HEK293 (cell line): ENCODE data around the gene DBH.

ENCODE experiments used
- EGR2 ChIP-seq: fragments of 450-650 bp; formaldehyde crosslinking; IDR thresholded peaks from 2 replicates; pipeline ENCODE4 v1.5.1; 2016; ENCODE audit warnings: low read depth, missing biosample characterization, missing genetic modification characterization
- HOXA7 ChIP-seq: sonication (generic); formaldehyde crosslinking; IDR thresholded peaks from 2 replicates; pipeline ENCODE4 v1.8.1; 2022; ENCODE audit warnings: missing genetic modification reagents, borderline replicate concordance
- KLF7 ChIP-seq: fragments of 450-650 bp; formaldehyde crosslinking; IDR thresholded peaks from 2 replicates; pipeline ENCODE4 v1.5.1; 2016; ENCODE audit warnings: missing biosample characterization, missing genetic modification characterization, borderline replicate concordance
- KLF9 ChIP-seq: fragments of 450-650 bp; formaldehyde crosslinking; IDR thresholded peaks from 2 replicates; pipeline ENCODE4 v1.5.1; 2016; ENCODE audit warnings: missing biosample characterization, missing genetic modification characterization, low read depth
- PBX3 ChIP-seq: sonication (generic); formaldehyde crosslinking; IDR thresholded peaks from 2 replicates; pipeline ENCODE4 v1.8.1; 2022; ENCODE audit warnings: mild to moderate bottlenecking, moderate library complexity, missing genetic modification reagents
- PRDM2 ChIP-seq: fragments of 450-650 bp; formaldehyde crosslinking; IDR thresholded peaks from 2 replicates; pipeline ENCODE4 v1.5.1; 2016; ENCODE audit warnings: missing biosample characterization, missing genetic modification characterization, borderline replicate concordance
- SP2 ChIP-seq: fragments of 450-650 bp; formaldehyde crosslinking; IDR thresholded peaks from 2 replicates; pipeline ENCODE4 v1.5.1; 2016; ENCODE audit warnings: missing biosample characterization, missing genetic modification characterization
- ZBTB44 ChIP-seq: fragments of 450-650 bp; IDR thresholded peaks from 2 replicates; pipeline ENCODE4 v1.5.1; 2018; ENCODE audit warnings: missing biosample characterization, mild to moderate bottlenecking, missing genetic modification characterization
- ZBTB8A ChIP-seq: fragments of 450-650 bp; formaldehyde crosslinking; IDR thresholded peaks from 2 replicates; pipeline ENCODE4 v1.5.1; 2016; ENCODE audit warnings: missing biosample characterization, missing genetic modification characterization
- ZEB2 ChIP-seq: fragments of 450-650 bp; formaldehyde crosslinking; IDR thresholded peaks from 2 replicates; pipeline ENCODE4 v1.5.1; 2016; ENCODE audit warnings: missing biosample characterization, missing genetic modification characterization
- ZIC2 ChIP-seq: fragments of 450-650 bp; formaldehyde crosslinking; IDR thresholded peaks from 2 replicates; pipeline ENCODE4 v1.5.1; 2016; ENCODE audit warnings: missing biosample characterization, missing genetic modification characterization
- ZNF169 ChIP-seq: fragments of 450-650 bp; formaldehyde crosslinking; IDR thresholded peaks from 2 replicates; pipeline ENCODE4 v1.5.1; 2016; ENCODE audit warnings: missing biosample characterization, missing genetic modification characterization
- ZNF19 ChIP-seq: fragments of 450-650 bp; formaldehyde crosslinking; IDR thresholded peaks from 2 replicates; pipeline ENCODE4; 2016; ENCODE audit warnings: missing biosample characterization, missing genetic modification characterization, low read depth
- ZNF23 ChIP-seq: fragments of 450-650 bp; formaldehyde crosslinking; IDR thresholded peaks from 2 replicates; pipeline ENCODE4 v1.5.1; 2016; ENCODE audit warnings: missing biosample characterization, missing genetic modification characterization, borderline replicate concordance
- ZNF548 ChIP-seq: fragments of 450-650 bp; formaldehyde crosslinking; IDR thresholded peaks from 2 replicates; pipeline ENCODE4 v1.5.1; 2016; ENCODE audit warnings: missing biosample characterization, missing genetic modification characterization
- ZNF621 ChIP-seq: fragments of 450-650 bp; formaldehyde crosslinking; IDR thresholded peaks from 2 replicates; pipeline ENCODE4 v1.5.1; 2017; ENCODE audit warnings: missing biosample characterization, missing genetic modification characterization
- ZNF664 ChIP-seq: fragments of 450-650 bp; formaldehyde crosslinking; IDR thresholded peaks from 2 replicates; pipeline ENCODE4 v1.5.1; 2016; ENCODE audit warnings: missing biosample characterization, missing genetic modification characterization
- ZNF792 ChIP-seq: fragments of 450-650 bp; formaldehyde crosslinking; IDR thresholded peaks from 2 replicates; pipeline ENCODE4 v1.5.1; 2016; ENCODE audit warnings: missing biosample characterization, missing genetic modification characterization
- ZNF843 ChIP-seq: fragments of 450-650 bp; formaldehyde crosslinking; IDR thresholded peaks from 2 replicates; pipeline ENCODE4 v1.5.1; 2016; ENCODE audit warnings: missing biosample characterization, missing genetic modification characterization
- ZSCAN30 ChIP-seq: fragments of 450-650 bp; IDR thresholded peaks from 2 replicates; pipeline ENCODE4 v1.5.1; 2018; ENCODE audit warnings: missing biosample characterization, mild to moderate bottlenecking, missing genetic modification characterization, moderate library complexity
- TF ChIP-seq, protein P1 (sequence below): fragments of 450-650 bp; formaldehyde crosslinking; IDR thresholded peaks from 2 replicates; pipeline ENCODE4 v1.5.1; 2016; ENCODE audit warnings: missing biosample characterization, missing genetic modification characterization
- TF ChIP-seq, protein P2 (sequence below): fragments of 450-650 bp; formaldehyde crosslinking; IDR thresholded peaks from 2 replicates; pipeline ENCODE4 v1.5.1; 2016; ENCODE audit warnings: missing biosample characterization, missing genetic modification characterization
- TF ChIP-seq, protein P3 (sequence below): fragments of 450-650 bp; formaldehyde crosslinking; IDR thresholded peaks from 2 replicates; pipeline ENCODE4 v1.5.1; 2016; ENCODE audit warnings: missing biosample characterization, missing genetic modification characterization
- TF ChIP-seq, protein P4 (sequence below): fragments of 450-650 bp; formaldehyde crosslinking; IDR thresholded peaks from 2 replicates; pipeline ENCODE4 v1.5.1; 2016; ENCODE audit warnings: missing biosample characterization, missing genetic modification characterization, borderline replicate concordance

Gene DBH

DNA sequence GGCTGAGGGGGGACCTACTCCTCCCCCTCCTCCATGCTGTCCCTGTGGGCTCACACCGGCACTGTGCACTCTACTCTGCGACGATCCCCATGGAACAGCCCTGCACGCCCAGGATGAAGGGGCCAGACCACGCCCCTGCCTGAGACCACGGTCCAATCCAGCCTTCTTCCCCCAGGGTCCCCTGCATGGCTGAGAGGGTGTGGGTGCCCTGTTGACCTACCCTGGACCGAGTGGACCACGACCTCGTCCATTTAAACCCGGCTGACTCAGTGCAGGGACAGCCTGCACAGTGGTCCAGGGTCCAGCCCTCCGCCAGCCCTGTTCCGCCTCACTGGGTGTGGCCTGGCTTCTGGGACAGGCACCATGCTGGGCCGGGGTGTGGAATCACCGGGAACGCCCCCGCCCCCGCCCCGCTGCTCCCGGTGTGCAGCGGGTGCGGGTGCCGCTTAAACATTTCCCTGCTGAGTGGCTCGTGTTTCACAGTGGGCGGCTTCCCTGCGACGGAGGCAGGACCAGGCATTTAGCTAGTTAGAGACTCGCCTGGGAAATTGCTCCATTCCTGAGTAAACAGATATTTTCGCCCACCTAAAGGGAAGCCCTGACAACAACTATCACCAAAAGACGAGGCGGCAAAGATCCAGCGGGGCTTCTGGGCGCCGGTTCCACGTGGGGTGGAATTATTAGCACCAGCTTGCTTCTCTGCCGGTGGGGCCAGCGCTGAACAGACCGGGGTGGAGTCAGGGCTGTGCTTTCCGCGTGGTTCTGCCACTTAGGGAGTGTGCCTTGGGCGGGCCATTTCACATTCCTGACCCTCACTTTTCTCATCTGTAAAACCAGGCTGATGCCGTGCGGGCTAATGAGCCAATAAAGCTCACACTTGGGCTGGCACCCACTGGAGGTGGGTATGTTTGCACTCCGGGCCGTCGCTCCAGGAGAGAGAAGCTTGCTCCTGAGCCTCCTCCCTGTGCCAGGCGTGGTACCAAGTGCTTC, 22.6 kb downstream of the DBH start (continued):
- TF ChIP-seq, protein P1, sequence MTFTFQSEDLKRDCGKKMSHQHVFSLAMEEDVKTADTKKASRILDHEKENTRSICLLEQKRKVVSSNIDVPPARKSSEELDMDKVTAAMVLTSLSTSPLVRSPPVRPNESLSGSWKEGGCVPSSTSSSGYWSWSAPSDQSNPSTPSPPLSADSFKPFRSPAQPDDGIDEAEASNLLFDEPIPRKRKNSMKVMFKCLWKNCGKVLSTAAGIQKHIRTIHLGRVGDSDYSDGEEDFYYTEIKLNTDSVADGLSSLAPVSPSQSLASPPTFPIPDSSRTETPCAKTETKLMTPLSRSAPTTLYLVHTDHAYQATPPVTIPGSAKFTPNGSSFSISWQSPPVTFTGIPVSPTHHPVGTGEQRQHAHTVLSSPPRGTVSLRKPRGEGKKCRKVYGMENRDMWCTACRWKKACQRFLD (tag by site-specific recombination): no peak
- TF ChIP-seq EGR2 (tag by site-specific recombination) (peak; percentile 96), PBX3 (CRISPR knock-in tag) (no peak), ZBTB44 (tag by site-specific recombination) (no peak), ZNF169 (tag by site-specific recombination) (no peak), ZNF548 (tag by site-specific recombination) (no peak), SP2 (tag by site-specific recombination) (peak; percentile 76), ZIC2 (tag by site-specific recombination) (peak; percentile 98), ZNF792 (tag by site-specific recombination) (no peak), ZNF843 (no peak), ZNF621 (tag by site-specific recombination) (no peak), PRDM2 (tag by site-specific recombination) (no peak), ZSCAN30 (tag by site-specific recombination) (no peak), ZNF664 (tag by site-specific recombination) (no peak), HOXA7 (no peak), KLF7 (tag by site-specific recombination) (peak; percentile 87), KLF9 (tag by site-specific recombination) (peak; percentile 95), ZEB2 (peak; percentile 58), ZNF19 (tag by site-specific recombination) (no peak), ZNF23 (no peak), ZBTB8A (tag by site-specific recombination) (peak; percentile 50; the same call in 1 of the 2 replicates)
- TF ChIP-seq, protein P2, sequence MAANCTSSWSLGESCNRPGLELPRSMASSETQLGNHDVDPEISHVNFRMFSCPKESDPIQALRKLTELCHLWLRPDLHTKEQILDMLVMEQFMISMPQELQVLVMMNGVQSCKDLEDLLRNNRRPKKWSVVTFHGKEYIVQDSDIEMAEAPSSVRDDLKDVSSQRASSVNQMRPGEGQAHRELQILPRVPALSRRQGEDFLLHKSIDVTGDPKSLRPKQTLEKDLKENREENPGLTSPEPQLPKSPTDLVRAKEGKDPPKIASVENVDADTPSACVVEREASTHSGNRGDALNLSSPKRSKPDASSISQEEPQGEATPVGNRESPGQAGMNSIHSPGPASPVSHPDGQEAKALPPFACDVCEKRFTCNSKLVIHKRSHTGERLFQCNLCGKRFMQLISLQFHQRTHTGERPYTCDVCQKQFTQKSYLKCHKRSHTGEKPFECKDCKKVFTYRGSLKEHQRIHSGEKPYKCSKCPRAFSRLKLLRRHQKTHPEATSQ (tag by site-specific recombination): no peak
- TF ChIP-seq, protein P3, sequence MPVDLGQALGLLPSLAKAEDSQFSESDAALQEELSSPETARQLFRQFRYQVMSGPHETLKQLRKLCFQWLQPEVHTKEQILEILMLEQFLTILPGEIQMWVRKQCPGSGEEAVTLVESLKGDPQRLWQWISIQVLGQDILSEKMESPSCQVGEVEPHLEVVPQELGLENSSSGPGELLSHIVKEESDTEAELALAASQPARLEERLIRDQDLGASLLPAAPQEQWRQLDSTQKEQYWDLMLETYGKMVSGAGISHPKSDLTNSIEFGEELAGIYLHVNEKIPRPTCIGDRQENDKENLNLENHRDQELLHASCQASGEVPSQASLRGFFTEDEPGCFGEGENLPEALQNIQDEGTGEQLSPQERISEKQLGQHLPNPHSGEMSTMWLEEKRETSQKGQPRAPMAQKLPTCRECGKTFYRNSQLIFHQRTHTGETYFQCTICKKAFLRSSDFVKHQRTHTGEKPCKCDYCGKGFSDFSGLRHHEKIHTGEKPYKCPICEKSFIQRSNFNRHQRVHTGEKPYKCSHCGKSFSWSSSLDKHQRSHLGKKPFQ (tag by site-specific recombination): no peak
- TF ChIP-seq, protein P4, sequence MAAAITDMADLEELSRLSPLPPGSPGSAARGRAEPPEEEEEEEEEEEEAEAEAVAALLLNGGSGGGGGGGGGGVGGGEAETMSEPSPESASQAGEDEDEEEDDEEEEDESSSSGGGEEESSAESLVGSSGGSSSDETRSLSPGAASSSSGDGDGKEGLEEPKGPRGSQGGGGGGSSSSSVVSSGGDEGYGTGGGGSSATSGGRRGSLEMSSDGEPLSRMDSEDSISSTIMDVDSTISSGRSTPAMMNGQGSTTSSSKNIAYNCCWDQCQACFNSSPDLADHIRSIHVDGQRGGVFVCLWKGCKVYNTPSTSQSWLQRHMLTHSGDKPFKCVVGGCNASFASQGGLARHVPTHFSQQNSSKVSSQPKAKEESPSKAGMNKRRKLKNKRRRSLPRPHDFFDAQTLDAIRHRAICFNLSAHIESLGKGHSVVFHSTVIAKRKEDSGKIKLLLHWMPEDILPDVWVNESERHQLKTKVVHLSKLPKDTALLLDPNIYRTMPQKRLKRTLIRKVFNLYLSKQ (tag by site-specific recombination): no peak
